Small intestine (tissue), 7 donors: ENCODE results near the gene ZNG1F. TPM values are rescaled to one million over a fixed set of nuclear protein-coding genes. Genes with fewer than 3 reads are reported as not detected.
"Not testable (repeated sequence)": the region's sequence is repeated elsewhere in the genome, so short reads cannot be mapped to it uniquely, and the experiment has no call there.

Source experiments
- DNase-seq, 2 donors: peaks; one replicate each; pipeline versions ENCODE4 v3.0.0 to v3.0.0-alpha.2; 2013
- FAIRE-seq: peaks from 2 replicates; lab custom pipeline; 2012; peaks lifted over from hg19 to GRCh38; lab: Jason Lieb, UNC
- H3K27ac ChIP-seq, 3 donors: one replicate each; pipeline ENCODE4 v1.5.1; 2013; ENCODE audit warnings: low read length in 2 of 3, mild to moderate bottlenecking in 2 of 3, control low read depth in 1 of 3, inconsistent platforms in 1 of 3, low read depth in 1 of 3, moderate library complexity in 1 of 3
- H3K27me3 ChIP-seq, 3 donors: one replicate each; pipeline ENCODE4 v1.6.1; 2013; ENCODE audit warnings: low read length in 3 of 3, inconsistent platforms in 1 of 3; ENCODE audit not compliant: control insufficient read depth in 3 of 3, insufficient read depth in 3 of 3
- H3K36me3 ChIP-seq, 3 donors: one replicate each; pipeline ENCODE4 v1.6.1; 2013; ENCODE audit warnings: low read length in 3 of 3, inconsistent platforms in 1 of 3, low read depth in 1 of 3, mild to moderate bottlenecking in 1 of 3, moderate library complexity in 1 of 3; ENCODE audit not compliant: control insufficient read depth in 3 of 3, insufficient read depth in 2 of 3
- H3K4me1 ChIP-seq, 3 donors: one replicate each; pipeline ENCODE4 v1.6.1; 2013; ENCODE audit warnings: low read length in 2 of 3, inconsistent platforms in 1 of 3, low read depth in 1 of 3, mild to moderate bottlenecking in 1 of 3, moderate library complexity in 1 of 3; ENCODE audit not compliant: control insufficient read depth in 3 of 3, insufficient read depth in 2 of 3
- H3K4me3 ChIP-seq, 3 donors: one replicate each; pipeline ENCODE4 v1.5.1; 2013; ENCODE audit warnings: low read length in 3 of 3, control low read depth in 1 of 3, inconsistent platforms in 1 of 3, low read depth in 1 of 3, mild to moderate bottlenecking in 1 of 3, moderate library complexity in 1 of 3
- H3K9me3 ChIP-seq, 2 donors: one replicate each; pipeline ENCODE4 v1.6.1; 2013; ENCODE audit warnings: low read depth in 1 of 2, low read length in 1 of 2; ENCODE audit not compliant: control insufficient read depth in 2 of 2, insufficient read depth in 1 of 2
- WGBS, 3 donors: extraction: QIAGEN DNeasy Blood & Tissue Kit; methylation state at CpG; one replicate each; pipeline ENCODE4 v1.1.7; 2013; 5-methylcytosine and 5-hydroxymethylcytosine counted together
- polyA plus RNA-seq, 4 donors: library from polyadenylated mRNA; stranded (reverse) in 3 of 4; unstranded in 1 of 4; fragments of 200-250 nt in 3 of 4; fragments of 120-200 nt in 1 of 4; gene quantifications; one replicate each; pipeline versions ENCODE4 v1.2.1 to v1.2.3, GENCODE V29; 2013
- donor health status: healthy with polysubstance abuse.
- donor health status: control.
- donor health status: control.
- donor health status: Bipolar disorder and iron deficiency.
- donor health status: healthy.

ZNG1F gene
- polyA plus RNA-seq, 4 donors = 12.3 to 42.0 (median 25.6) TPM

GRCh38 chr9:41229408-41230401 is 40.6 kb upstream of the ZNG1F start:
- DNase-seq = peak in 1 of 2 donors; percentile 14
- WGBS, 3 donors = 63 to 66% (median 63%) methylated on average over 7 of the region's 7 CpGs
- Histone ChIP-seq H3K9me3 (peaks cover 4 to 12% of the 10 kb centered on the region in 2 donors), H3K27ac (no peak overlapping the region), H3K4me1 (no peaks in the 10 kb centered on the region), H3K36me3 (no peaks in the 10 kb centered on the region), H3K4me3 (no peak overlapping the region), H3K27me3 (peaks cover 0 to 1% (median 0%) of the 10 kb centered on the region in 3 donors)
- FAIRE-seq = no peak

DNA sequence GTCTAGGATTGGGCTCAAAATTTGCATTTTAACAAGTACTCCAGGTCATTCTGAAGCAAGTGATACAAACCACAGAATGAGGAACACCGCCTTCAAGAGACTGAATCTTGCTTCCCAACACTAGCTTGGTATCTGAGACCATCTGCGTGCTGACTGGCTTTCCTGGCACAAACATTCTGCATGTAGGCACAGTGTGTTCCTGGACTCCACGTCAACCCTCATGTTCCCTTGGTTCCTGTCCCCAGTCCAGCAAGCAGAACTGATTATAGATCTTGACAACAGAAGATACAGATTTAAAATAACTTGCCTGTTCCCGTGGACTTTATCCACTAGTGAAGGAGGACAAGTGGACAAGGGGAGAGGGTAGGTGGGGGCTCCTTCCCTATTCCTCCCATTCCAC is 30.7 kb upstream of the ZNG1F start:
- WGBS, 3 donors = 67 to 90% (median 68%) methylated on average over 1 to 3 of the region's 4 CpGs

GRCh38 chr9:41188439-41188838 is 678 bp downstream of the ZNG1F start:
- not testable (repeated sequence) for FAIRE-seq, H3K36me3 ChIP-seq, H3K4me3 ChIP-seq, DNase-seq, H3K27me3 ChIP-seq, H3K27ac ChIP-seq, H3K4me1 ChIP-seq, H3K9me3 ChIP-seq
- no CpG with 5 or more reads among the region's 11 CpGs for WGBS, 3 donors

More for the DNA sequence above, 30.7 kb upstream of the ZNG1F start:
- not testable (repeated sequence) for H3K9me3 ChIP-seq, DNase-seq, H3K4me3 ChIP-seq, H3K27ac ChIP-seq, H3K27me3 ChIP-seq, H3K4me1 ChIP-seq, FAIRE-seq, H3K36me3 ChIP-seq

DNA sequence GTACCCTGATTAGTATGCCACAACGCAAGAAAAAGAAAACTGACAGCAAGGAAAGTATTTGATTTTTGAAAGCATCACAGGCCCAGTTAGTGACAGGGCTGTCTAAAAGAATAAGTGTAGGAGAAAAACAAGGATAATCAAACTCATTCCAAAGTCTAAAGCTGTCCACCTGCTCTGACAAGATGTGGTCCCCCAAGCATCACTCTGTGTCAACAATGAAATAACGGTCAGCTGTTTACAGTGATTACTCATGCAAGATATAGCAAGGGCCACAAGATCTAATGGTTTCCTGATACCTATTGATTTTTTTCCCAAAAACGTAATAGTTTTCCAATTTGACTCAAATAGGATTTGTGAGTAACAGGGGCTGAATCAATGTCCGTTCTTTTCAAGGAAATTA is 14.1 kb downstream of the ZNG1F start:
- H3K9me3 ChIP-seq, H3K4me1 ChIP-seq, H3K4me3 ChIP-seq, FAIRE-seq, H3K36me3 ChIP-seq, H3K27me3 ChIP-seq, H3K27ac ChIP-seq: not testable (repeated sequence)
- peak in 1 of 2 donors; percentile 0 for DNase-seq
- WGBS, 3 donors = 28 to 70% (median 50%) methylated on average over 1 to 2 of the region's 4 CpGs

GRCh38 chr9:41150116-41150515 is 39.0 kb downstream of the ZNG1F start:
- WGBS, 3 donors = 92 to 100% (median 95%) methylated on average over 10 to 17 of the region's 18 CpGs
- H3K4me1 ChIP-seq, H3K9me3 ChIP-seq, FAIRE-seq, H3K4me3 ChIP-seq, DNase-seq, H3K27me3 ChIP-seq, H3K36me3 ChIP-seq, H3K27ac ChIP-seq: not testable (repeated sequence)

GRCh38 chr9:41141878-41142277 is 47.2 kb downstream of the ZNG1F start:
- not testable (repeated sequence) for FAIRE-seq, H3K27ac ChIP-seq, DNase-seq, H3K4me1 ChIP-seq, H3K4me3 ChIP-seq, H3K9me3 ChIP-seq, H3K36me3 ChIP-seq, H3K27me3 ChIP-seq
- whole genome bisulfite sequencing, 3 donors = 44 to 76% (median 75%) methylated on average over 2 of the region's 2 CpGs

GRCh38 chr9:41128581-41128980 is 60.5 kb downstream of the ZNG1F start, which contains the start of gene FOXD4L6:
Gene FOXD4L6, minus strand, starts transcription at chr9:41128681. Its CDS starts 298 bp downstream, at chr9:41128383.
- H3K27me3 ChIP-seq, H3K9me3 ChIP-seq, FAIRE-seq, H3K4me1 ChIP-seq, DNase-seq, H3K4me3 ChIP-seq, H3K36me3 ChIP-seq, H3K27ac ChIP-seq: not testable (repeated sequence)
- WGBS, 3 donors = 87% methylated on average over 1 of the region's 15 CpGs; no CpG with 5 or more reads in 2 of the 3 donors

- FAIRE-seq, DNase-seq, H3K27me3 ChIP-seq, H3K4me3 ChIP-seq, H3K36me3 ChIP-seq, H3K4me1 ChIP-seq, H3K27ac ChIP-seq, H3K9me3 ChIP-seq: not testable (repeated sequence)
- 5 to 10% (median 6%) methylated on average over 7 to 18 of the region's 45 CpGs for WGBS, 3 donors
Measured at GRCh38 chr9:41126746-41127446, 62.2 kb downstream of the ZNG1F start.
